Measurements from ENCODE around the gene BRINP1.

DNA sequence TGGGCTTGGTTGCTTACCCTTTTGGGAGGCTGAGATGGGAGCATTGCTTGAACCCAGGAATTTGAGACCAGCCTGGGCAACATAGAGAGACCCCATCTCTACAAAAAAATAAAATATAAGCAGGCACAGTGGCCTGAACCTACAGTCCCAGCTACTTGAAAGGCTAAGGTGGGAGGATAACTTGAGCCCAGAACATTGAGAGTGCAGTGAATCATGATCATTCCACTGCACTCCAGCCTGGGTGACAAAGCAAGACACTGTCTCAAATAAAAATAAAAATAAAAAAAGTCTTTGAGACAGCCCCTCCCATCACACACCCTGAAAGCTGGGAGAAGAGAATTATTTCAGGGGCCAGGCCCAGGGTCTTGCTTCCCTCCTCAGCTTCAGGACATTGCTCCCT lies 251.8 kb downstream of the BRINP1 start:
- TF ChIP-seq CTCF (IDR thresholded peaks at IDR 0.05) (no peak), POLR2A (IDR thresholded peaks at IDR 0.05) (no peak)

Measured in right lobe of liver (tissue), 4 donors.